OCI-LY7 (cell line): Measurements from ENCODE around the gene PARD3B.

Experiments used
- CTCF ChIP-seq: fragments of 200-600 bp; sonication (generic); conservative IDR thresholded peaks from 2 replicates; pipeline ENCODE4 v1.5.1; 2014; ENCODE audit warnings: mild to moderate bottlenecking, antibody characterized with exemption, low read length, moderate library complexity, mixed read lengths
- EZH2phosphoT487 ChIP-seq: fragments of 200-600 bp; sonication (generic); IDR thresholded peaks from 2 replicates; pipeline ENCODE4 v1.6.1; 2018; ENCODE audit warnings: low read depth, borderline replicate concordance, mild to moderate bottlenecking, mixed run types, antibody characterized with exemption, low read length, moderate library complexity, mixed read lengths

- TF ChIP-seq CTCF (no peak), EZH2phosphoT487 (no peak)
Observed at GRCh38 chr2:204514439-204514838, 30.8 kb upstream of the PARD3B start.
